ENCODE results near the gene TSC22D1. TPM values are rescaled to one million over a fixed set of nuclear protein-coding genes. Genes with fewer than 3 reads are reported as not detected.
"Not testable (repeated sequence)": the region's sequence is repeated elsewhere in the genome, so short reads cannot be mapped to it uniquely, and the experiment has no call there.

TSC22D1 gene
- total RNA-seq, 1 donor from 2014 or later = 259 TPM

DNA sequence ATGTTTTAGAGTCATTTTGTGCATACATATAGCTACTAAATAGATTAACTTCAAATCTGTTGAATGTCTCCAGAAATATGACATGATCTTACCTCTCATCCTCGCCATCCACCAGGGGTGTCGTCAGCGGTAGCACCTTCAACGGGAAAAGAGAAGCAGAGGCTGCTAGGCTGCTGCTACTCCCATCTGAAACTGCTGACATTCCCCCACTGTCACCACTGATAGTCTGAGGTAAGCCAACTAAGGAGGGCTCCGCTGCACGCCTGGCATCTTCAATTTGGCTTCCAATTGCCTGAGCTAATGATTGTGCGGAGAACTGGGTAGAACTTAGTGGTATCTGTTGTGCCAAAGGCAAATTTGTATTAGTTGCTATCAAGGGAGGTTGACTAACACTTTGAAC lies 3.1 kb downstream of the TSC22D1 start:
- peak; percentile 24 for DNase-seq (ENCODE audit: low read depth)

DNA sequence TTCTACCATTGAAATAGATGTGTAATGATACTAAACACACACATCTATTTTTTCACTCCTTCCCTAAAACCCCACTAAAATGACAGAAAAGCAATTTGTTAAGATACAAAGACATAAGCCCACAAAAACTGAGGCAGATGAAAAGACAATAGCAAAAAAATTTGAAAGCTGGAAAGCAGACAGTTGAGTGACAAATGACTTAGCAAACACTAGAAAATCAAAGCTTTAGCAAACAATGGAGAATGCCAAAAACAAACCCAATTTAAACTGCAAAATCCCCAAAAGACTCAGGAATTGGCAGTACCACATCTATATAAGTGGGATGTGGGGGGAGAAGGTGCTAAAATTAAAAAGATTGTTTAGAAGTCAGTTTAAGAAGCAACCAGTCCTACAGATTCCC lies 9.5 kb downstream of the TSC22D1 start:
- DNase-seq (ENCODE audit: low read depth) = no peak

DNA sequence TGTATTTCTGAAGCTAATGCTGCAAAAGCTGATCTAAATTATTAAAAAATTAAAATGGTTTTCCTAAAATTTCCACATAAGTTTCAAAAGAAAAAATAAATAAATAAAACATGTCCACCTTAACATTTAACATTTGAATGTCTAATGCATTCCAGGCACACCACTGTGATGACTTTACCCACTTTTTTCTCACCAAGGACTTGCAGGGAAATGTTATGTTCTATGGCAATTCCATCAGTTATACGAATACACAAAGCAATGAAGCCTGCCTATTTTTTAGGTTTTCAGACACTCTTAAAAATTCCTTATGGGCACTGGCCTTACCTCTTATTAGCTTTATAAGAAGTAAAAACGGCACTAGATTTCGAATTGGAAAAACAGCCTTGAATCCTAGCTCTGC lies 10.2 kb downstream of the TSC22D1 start:
- peak; percentile 54 for DNase-seq (ENCODE audit: low read depth)

DNA sequence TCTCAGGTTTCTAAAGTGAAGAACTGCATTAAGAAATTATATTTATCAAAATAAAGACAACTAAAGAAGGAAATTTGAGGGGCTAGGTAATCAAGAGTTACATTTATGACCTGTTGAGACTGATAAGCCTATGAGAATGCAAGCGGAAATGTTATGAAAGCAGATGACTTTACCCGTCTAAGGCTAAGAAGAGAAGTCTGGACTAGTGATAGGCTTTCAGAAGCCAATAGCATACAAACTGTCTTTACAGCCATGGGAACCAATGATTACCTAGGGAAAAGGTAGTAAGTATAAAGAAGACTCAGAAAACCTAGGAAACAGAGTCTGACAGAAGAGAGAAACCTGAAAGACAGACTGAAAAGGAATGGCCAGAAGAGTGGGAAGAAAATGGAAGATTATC lies 11.2 kb downstream of the TSC22D1 start:
- no peak for DNase-seq (ENCODE audit: low read depth)

DNA sequence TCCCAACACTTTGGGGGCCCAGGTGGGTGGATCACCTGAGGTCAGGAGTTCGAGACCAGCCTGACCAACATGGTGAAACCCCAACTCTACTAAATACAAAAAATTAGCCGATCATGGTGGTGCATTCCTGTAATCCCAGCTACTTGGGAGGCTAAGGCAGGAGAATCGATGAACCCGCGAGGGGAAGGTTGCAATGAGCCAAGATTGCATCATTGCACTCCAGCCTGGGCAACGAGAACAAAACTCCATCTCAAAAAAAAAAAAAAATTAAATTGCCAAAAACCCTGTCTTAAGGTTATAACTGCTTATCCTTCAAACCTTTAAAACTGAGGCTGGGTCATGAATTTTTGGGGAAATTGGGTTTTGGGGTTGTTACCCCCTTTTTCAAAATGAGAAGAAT lies 13.3 kb downstream of the TSC22D1 start:
- not testable (repeated sequence) for DNase-seq (ENCODE audit: low read depth)

DNA sequence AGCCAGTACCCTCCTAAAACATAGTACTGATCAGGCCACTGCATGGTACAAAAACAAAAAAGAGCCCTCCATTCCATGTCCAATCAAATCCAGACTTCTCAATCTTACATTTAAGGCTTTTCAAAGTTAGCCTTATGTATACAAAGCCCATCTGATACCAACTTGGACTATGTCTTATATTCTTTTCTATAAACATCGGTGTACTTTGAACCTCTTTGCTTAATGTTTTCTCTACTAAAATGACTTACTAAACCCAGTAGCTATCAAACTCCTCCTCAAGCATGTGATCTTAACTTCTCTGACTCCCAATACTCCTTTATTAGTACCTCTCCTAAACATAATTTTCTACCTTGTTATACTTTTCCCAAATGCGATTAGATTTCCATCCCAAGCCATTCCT lies 14.8 kb downstream of the TSC22D1 start:
- peak; percentile 11 for DNase-seq (ENCODE audit: low read depth)

DNA sequence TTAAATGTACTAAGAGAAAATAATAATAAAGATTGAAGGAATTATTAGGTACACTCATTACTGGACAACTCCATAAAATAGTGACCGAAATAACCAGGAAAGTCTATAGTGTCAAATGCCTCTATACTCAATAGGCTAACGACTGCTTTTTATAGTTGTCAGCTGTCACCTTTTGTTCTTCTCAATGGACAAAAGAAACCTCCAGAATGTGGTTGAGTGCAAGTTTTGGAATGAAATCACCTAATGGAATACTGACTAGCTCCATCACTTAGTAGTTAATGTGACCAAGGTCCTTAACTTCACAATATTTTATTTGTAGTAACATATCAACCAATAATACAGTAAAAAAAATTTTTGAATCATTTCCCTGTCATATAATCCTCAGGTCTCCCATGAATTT lies 18.1 kb downstream of the TSC22D1 start:
- DNase-seq (ENCODE audit: low read depth) = no peak

DNA sequence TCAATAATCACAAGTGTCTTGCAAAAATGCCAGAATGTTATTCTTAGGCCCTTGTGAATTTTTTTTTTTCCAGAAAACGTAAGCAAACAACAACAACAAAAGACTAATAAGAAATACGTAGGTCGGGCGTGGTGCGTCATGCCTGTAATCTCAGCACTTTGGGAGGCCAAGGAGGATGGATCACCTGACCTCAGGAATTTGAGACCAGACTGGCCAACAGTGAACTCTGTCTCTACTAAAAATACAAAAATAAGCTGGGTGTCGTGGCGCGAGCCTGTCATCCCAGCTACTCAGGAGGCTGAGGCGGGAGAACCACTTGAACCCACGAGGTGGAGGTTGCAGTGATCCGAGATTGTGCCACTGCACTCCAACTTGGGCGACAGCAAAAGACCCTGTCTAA lies 20.9 kb downstream of the TSC22D1 start:
- no peak for DNase-seq (ENCODE audit: low read depth)

DNA sequence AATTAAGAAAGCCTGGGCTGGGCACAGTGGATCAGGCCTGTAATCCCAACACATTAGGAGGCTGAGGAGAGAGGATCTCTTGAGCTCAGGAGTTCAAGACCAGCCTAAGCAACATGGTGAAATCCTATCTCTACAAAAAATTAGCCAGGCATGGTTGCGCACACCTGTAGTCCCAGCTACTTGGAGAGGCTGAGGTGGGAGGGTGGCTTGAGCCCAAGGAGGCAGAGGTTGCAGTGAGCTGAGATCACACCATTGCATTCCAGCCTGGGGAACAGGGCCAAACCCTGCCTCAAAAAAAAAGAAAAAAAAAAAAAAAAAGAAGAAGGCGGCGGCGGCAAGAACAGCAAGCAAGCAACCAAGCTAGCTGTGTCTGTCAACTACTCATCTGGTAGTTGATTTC lies 26.7 kb downstream of the TSC22D1 start:
- no peak for DNase-seq (ENCODE audit: low read depth)

DNA sequence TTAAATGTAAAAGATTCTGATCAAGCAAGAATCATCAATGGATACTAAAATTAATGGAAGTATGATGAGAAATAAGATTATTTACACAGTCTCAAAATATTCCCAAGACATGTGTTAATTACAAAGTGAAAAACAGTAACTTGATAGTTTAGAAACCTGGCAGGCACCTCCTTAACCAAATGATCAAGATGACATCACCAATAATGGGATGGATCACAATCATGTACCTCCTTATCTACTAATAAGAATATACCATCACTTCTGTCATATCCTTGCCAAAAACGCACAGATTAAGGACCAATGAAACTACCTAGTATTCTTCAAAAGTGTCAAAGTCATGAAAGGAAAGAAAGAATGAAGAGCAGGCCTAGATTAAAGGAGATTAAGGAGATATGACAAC lies 30.0 kb downstream of the TSC22D1 start:
- DNase-seq (ENCODE audit: low read depth) = no peak

DNA sequence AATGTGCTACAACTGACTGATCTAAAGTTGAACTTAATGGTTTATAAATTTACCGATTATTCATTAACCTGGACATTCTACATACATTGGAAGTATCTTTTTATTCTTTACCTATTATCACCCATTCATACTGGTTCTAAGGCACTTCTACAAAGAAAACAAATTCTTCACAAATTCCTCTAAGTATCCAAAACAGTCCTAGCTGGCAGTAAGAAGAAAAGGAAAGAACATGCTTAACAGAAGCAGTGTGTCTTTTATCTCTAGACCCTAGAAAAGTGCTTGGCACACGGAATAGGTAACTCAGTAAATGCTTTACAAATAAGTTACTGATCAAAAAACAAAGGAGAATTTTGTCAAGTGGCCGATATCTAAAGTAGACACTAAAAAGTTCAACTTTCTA lies 32.8 kb downstream of the TSC22D1 start:
- peak; percentile 65 for DNase-seq (ENCODE audit: low read depth)

DNA sequence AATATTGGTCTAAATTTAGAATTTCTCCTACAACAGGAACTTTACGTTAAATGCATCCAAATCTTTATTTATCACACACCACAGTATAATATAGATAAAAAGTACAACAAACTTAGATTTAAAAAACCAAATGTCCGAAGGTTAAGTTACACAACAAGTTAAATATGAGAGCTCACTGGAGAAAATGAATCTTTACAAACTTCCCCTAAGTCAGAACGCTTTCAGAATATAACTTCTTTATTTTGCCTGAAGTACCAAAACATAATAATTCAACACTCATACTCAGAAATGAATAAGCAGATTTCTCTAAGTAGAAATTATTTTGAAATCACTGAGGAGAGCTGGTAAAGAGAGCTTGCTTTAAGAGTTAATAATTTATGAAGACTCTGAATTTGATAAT lies 33.8 kb downstream of the TSC22D1 start:
- no peak for DNase-seq (ENCODE audit: low read depth)

DNA sequence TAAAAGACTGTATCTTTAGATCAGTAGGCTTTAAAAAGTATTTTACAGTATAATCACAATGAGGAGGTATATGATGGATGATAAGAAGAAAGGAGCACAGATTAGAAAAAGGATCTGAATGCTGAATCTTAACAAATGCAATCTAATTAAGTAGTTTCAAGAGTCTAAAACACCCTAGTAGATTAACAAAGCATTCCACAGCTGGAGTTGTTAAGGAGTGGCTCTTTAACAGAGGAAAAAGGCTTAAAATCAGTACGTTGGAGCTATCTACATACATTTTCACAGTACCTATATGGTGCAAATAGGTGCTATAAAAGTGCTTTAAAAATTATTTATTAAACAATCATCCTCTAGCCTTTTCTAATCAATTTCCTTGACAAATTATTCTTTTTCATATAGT lies 34.5 kb downstream of the TSC22D1 start:
- DNase-seq (ENCODE audit: low read depth) = no peak

DNA sequence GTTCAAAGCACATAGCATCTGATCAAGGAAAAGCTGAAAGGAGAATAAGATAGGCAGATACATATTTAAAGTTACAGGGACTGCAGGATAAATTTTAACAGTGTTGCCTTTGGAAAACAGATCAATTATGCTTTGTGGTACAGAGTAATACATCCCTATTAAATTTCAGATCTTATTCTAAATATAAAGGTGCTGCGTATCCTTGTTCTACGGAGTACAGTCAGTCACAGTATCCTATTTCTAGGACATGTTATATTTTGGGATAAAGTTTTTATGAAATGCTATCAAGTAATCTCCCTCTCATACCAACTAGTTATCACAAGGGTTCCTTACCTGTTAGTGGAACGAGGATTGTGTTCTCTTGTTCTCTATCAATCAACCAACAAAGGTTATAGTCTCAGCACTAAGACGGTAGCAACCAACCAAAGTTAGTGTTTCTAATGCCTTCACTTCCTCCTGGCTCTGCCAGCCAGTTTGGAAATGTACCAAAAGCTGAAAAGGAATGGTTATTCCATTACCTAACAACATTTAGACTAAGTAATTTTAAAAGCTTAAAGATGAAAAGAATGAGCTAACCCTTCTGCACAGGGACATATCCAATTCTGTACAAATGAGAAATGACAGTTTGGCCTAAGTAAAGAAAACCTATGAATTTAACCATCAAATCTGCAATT lies 35.2 kb downstream of the TSC22D1 start:
- peak; percentile 20 for DNase-seq (ENCODE audit: low read depth)

DNA sequence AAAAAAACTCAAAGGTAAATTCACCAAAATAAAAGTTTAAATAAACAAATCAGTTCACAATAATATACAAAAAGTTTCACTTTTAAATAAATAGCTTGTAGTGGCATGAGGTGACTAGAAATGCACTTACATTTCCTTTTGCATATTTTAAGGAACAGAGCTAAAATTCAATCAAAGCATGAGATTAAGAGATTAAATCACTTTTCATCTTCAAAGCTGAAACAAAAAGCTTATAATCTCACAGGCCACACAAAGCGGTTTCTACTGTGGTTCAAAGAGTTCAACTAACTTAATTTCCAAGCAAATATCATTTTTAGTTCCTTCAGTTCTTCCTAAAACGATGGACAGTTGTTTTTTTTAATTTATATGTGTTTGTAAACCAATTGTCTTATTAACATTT lies 38.9 kb downstream of the TSC22D1 start:
- DNase-seq (ENCODE audit: low read depth) = no peak

DNA sequence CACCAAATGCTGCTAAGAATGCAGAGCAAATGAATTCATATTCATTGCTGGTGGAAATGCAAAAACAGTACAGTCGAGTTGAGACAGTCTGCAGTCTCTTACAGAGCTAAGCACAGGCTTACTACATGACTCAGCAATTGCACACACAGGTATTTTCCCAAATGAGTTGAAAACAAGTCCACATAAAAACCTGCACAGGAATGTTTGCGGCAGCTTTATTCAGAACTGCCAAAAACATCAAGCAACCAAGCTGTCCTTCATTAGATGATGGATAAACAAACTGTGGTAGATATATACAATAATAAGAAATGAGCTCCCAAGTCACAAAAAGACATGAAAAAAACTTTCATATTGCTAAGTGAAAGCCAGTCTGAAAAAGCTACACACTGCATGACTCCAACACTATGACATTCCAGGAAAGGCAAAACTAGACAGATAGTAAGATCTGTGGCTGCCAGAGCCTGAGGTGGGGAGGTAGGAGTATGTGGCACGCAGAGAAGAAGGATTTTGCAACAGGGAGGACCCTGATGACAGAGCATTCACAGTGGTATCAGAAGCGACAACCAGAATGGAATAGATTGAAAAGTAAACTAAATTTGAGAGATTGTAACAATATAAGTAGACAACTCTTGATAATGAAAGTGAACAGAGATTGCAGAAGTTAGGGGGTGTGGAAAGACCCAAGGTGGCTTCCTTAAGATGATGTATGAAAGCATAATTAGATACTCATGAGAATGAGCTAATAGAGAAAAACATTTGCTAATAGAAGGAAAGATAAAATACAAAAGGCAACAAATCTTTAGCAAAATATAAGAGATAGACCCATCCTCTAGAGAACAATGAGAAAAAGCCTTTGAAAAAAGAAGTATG lies 52.7 kb downstream of the TSC22D1 start:
- DNase-seq (ENCODE audit: low read depth) = peak; percentile 98

DNA sequence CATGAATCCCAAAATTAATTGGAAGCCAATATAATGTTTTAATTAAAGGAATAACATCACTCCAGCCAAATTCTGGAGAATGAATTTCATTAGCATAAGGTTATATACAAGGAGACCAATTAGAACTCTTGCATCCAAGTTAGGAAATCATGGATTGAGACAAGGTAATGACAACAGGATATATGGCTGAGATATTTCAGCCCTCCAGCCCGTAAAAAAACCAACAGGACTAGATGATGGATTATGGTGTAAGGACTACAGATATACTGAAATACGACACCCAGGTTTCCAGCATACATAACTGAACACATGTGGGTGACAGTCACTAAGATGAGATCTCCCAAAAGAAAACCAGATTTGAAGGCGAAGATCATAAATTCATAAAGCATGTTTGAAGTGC lies 56.5 kb downstream of the TSC22D1 start:
- no peak for DNase-seq (ENCODE audit: low read depth)

DNA sequence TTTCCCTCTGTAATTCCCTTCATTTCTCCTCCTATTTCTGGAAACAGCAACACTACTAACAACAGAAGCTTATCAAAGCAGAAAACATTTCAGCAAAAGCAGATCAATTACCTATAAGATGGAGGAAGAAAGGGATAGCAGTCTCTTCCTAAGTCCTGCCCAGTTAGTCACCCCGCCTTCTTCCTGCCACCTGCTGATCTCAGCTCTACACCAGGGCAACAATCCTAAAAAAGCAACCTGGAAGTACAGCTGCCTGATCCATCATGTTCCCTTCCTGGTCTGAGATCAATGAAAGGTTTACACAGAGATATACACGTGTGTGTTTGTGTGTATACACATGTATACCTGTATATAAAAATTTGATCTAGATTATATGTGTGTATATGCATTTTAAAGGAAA lies 59.4 kb downstream of the TSC22D1 start:
- no peak for DNase-seq (ENCODE audit: low read depth)

DNA sequence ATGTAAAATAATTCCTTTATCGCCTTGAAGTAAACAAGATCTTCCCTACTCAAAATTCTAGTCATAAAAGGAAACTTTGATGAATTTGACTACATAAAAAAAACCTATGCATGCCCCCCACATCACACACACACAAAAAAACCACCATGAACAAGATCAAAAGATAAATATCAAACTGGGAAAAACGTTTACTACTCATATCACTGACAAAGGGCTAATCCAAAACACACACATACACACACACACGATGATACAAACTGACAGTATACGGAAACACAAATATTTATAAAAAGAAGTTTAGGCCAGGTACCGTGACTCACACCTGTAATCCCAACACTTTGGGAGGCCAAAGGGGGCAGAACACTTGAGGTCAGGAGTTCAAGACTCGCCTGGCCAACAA lies 61.9 kb downstream of the TSC22D1 start:
- no peak for DNase-seq (ENCODE audit: low read depth)

DNA sequence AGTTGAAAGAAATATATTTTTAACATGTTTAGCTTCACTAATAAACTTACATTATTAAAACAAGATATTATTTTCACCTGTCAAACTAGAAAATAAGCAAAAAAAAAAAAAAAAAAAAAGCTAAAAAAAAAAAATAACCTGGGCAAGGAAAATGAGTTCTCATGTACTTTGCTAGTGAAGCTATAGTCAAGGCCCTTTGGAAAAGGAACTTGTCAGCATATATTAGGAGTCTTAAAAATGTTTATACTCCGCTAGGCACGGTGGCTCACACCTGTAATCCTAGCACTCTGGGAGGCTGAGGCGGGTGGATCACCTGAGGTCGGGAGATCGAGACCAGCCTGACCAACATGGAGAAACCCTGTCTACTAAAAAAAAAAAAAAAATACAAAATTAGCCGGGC lies 66.3 kb downstream of the TSC22D1 start:
- not testable (repeated sequence) for DNase-seq (ENCODE audit: low read depth)

DNA sequence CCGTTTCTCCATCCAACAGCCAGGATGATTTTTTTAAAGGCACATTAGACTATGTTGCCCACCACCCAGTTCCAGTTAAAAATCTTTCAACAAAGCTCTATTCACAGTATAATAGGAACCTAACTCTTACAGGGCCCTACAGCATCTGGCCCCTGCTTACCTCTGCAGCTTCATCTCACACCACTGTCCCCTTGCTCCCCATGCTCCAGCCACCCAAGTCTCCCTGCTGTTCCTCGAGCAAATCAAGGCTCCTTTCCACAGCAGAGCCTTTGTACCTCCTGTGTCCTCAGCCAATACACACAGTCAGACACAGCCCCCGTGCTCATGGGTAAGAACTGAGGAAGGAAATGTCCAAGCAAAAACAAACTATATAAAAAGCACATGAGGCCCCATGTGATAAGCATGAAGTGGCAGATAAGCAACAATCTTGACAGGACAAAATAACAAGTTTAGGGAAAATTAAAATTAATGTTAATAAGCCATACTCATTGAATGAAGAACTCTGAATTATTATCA lies 67.5 kb downstream of the TSC22D1 start:
- DNase-seq (ENCODE audit: low read depth) = no peak

DNA sequence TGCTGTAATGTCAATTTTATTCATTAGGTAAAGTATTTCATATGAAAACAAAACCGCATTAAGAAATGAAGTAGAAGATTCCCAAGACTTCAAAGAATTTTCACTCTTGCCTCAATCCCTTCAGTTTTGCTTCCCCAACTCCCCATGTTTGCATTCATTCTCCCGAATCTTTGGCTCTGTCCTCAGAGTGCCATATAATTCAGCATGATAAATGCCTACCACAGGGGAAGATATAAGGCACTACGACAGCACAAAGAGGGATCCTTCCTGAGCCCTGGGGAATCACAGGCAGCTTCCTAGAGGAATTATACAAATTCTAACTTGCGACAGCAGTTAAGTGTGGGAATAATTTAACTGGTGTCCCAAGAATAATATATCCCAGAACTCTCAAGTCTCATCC lies 68.5 kb downstream of the TSC22D1 start:
- no peak for DNase-seq (ENCODE audit: low read depth)

DNA sequence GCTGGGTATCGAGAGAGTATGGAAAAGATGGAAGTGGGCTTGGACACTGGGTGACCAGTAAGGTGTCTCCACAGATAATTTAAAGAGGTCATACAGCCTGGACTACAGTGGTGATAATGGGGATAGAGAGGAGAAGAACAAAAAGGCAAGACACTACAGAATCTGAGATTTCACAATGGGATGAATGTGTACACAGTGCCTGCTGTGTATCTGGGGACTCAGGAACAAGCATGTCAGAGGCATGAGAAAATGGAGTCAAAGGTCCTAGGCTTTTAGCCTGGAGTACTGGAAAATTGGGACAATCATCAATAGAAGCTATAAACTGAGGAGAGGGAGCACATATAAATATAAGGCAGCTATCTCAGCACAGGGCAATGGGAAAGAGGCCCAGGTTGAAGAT lies 69.4 kb downstream of the TSC22D1 start:
- DNase-seq (ENCODE audit: low read depth) = no peak

Measured in renal cortical epithelial cell (primary cell).